Measurements from ENCODE around the gene ADGRF4. TPM values are rescaled to one million over a fixed set of nuclear protein-coding genes. Genes with fewer than 3 reads are reported as not detected.

Gene ADGRF4
- total and polyA plus RNA-seq, 9 of the 15 experiments (the other 6 are each of a cell fraction or from before 2014, with no cell fraction given): not detected

- TF ChIP-seq ZNF511 (CRISPR knock-in tag; IDR thresholded peaks at IDR 0.05) (no peak), ZNF589 (CRISPR knock-in tag; IDR thresholded peaks at IDR 0.05; ENCODE audit: low read depth) (no peak), CEBPG (CRISPR knock-in tag; IDR thresholded peaks at IDR 0.05) (no peak), CEBPG (tag; conservative IDR thresholded peaks at IDR 0.05 in 1 of 2, IDR thresholded peaks at IDR 0.05 in 1 of 2) (peak in 1 of 2 experiments; percentile 79; a peak in 2 of 4 replicates), SRSF9 (IDR thresholded peaks at IDR 0.05; ENCODE audit: borderline replicate concordance, low read depth, low read length) (no peak), USF1 (CRISPR knock-in tag; IDR thresholded peaks at IDR 0.05) (peak; percentile 53; the same call in 1 of the 2 replicates), FOXJ3 (CRISPR knock-in tag; IDR thresholded peaks at IDR 0.05) (no peak), SMARCE1 (IDR thresholded peaks at IDR 0.05) (no peak), HLTF (IDR thresholded peaks at IDR 0.05) (no peak), JUND (IDR thresholded peaks at IDR 0.05; ENCODE audit: borderline replicate concordance, low read depth, low read length) (peak; percentile 50; the same call in 1 of the 2 replicates), JUND (tag; IDR thresholded peaks at IDR 0.05; ENCODE audit: borderline replicate concordance, low read depth, low read length) (no peak; the same call in 2 of the 3 replicates), REST (IDR thresholded peaks at IDR 0.05; ENCODE audit: borderline replicate concordance) (no peak), REST (CRISPR knock-in tag; IDR thresholded peaks at IDR 0.05; ENCODE audit: low read depth) (no peak), ZBTB5 (IDR thresholded peaks at IDR 0.05) (no peak), RBM17 (IDR thresholded peaks at IDR 0.05; ENCODE audit: borderline replicate concordance, low read depth, low read length) (no peak), HNRNPUL1 (IDR thresholded peaks at IDR 0.05; ENCODE audit: low read length) (no peak), ZKSCAN1 (IDR thresholded peaks at IDR 0.05; ENCODE audit: low read depth, low read length) (no peak)
Observed at GRCh38 chr6:47698342-47698787, at the start of gene ADGRF4 (continued).

Data from K562 (cell line).